A673 (cell line): ENCODE measurements around the gene PLCL1.

Experiments
- CTCF ChIP-seq: fragments of 300-800, 200-600 bp; sonication (generic); conservative IDR thresholded peaks from 2 replicates; pipeline ENCODE4 v1.5.1; 2017; ENCODE audit warnings: low read depth, mild to moderate bottlenecking, antibody characterized with exemption, low read length, moderate library complexity, mixed read lengths
- EZH2 ChIP-seq: fragments of 200-600 bp; sonication (generic); IDR thresholded peaks from 2 replicates; pipeline ENCODE4 v1.6.1; 2017; ENCODE audit warnings: borderline replicate concordance, low read depth, mild to moderate bottlenecking, mixed read lengths, antibody characterized with exemption, low read length; ENCODE audit not compliant: poor library complexity, severe bottlenecking

- TF ChIP-seq CTCF (no peak), EZH2 (no peak)
Measured at GRCh38 chr2:198077477-198077876, 273.1 kb downstream of the PLCL1 start.
